Measurements from ENCODE around the gene HOXD10. TPM values are rescaled to one million over a fixed set of nuclear protein-coding genes. Genes with fewer than 3 reads are reported as not detected.
A peak's percentile ranks its signal among the peaks of the same experiment; 100 is the strongest.

Gene HOXD10
- total RNA-seq, 1 experiment from 2014 or later, result 2.2 TPM

- Histone ChIP-seq H3K4me1 (no peaks in the 10 kb centered on the region), H3K9me3 (replicated peaks) (no peaks in the 10 kb centered on the region), H3K27me3 (no peaks in the 10 kb centered on the region), H3K27ac (no peak overlapping the region), H3K36me3 (no peaks in the 10 kb centered on the region), H3K4me3 (no peak overlapping the region)
- no peak for DNase-seq
Observed at GRCh38 chr2:176157499-176158185, 41.1 kb downstream of the HOXD10 start.

- no peak overlapping the region for H3K27ac ChIP-seq
- H3K27me3 ChIP-seq, result no peaks in the 10 kb centered on the region
- no peak for DNase-seq
- H3K4me3 ChIP-seq, result no peak overlapping the region
- H3K4me1 ChIP-seq, result no peaks in the 10 kb centered on the region
- no peaks in the 10 kb centered on the region for H3K36me3 ChIP-seq
- H3K9me3 ChIP-seq (replicated peaks), result no peaks in the 10 kb centered on the region
Observed at GRCh38 chr2:176158186-176158591, 41.6 kb downstream of the HOXD10 start.

GRCh38 chr2:176158855-176159662 lies 42.5 kb downstream of the HOXD10 start:
- H3K27ac ChIP-seq, result no peak overlapping the region
- no peaks in the 10 kb centered on the region for H3K27me3 ChIP-seq

GRCh38 chr2:176159663-176160250 lies 43.2 kb downstream of the HOXD10 start:
- no peak overlapping the region for H3K4me3 ChIP-seq
- no peak for DNase-seq
- no peaks in the 10 kb centered on the region for H3K27me3 ChIP-seq
- H3K4me1 ChIP-seq, result no peaks in the 10 kb centered on the region
- H3K27ac ChIP-seq, result no peak overlapping the region
- H3K9me3 ChIP-seq (replicated peaks), result no peaks in the 10 kb centered on the region
- no peaks in the 10 kb centered on the region for H3K36me3 ChIP-seq

More at GRCh38 chr2:176158855-176159662, 42.5 kb downstream of the HOXD10 start:
- Histone ChIP-seq H3K4me3 (no peak overlapping the region), H3K36me3 (no peaks in the 10 kb centered on the region), H3K9me3 (replicated peaks) (no peaks in the 10 kb centered on the region), H3K4me1 (no peaks in the 10 kb centered on the region)
- no peak for DNase-seq

- no peak overlapping the region for H3K27ac ChIP-seq
- no peaks in the 10 kb centered on the region for H3K9me3 ChIP-seq (replicated peaks)
- no peaks in the 10 kb centered on the region for H3K4me1 ChIP-seq
- H3K4me3 ChIP-seq, result no peak overlapping the region
- no peaks in the 10 kb centered on the region for H3K36me3 ChIP-seq
- H3K27me3 ChIP-seq, result no peaks in the 10 kb centered on the region
- no peak for DNase-seq
Observed at GRCh38 chr2:176160251-176160985, 43.8 kb downstream of the HOXD10 start.

DNA sequence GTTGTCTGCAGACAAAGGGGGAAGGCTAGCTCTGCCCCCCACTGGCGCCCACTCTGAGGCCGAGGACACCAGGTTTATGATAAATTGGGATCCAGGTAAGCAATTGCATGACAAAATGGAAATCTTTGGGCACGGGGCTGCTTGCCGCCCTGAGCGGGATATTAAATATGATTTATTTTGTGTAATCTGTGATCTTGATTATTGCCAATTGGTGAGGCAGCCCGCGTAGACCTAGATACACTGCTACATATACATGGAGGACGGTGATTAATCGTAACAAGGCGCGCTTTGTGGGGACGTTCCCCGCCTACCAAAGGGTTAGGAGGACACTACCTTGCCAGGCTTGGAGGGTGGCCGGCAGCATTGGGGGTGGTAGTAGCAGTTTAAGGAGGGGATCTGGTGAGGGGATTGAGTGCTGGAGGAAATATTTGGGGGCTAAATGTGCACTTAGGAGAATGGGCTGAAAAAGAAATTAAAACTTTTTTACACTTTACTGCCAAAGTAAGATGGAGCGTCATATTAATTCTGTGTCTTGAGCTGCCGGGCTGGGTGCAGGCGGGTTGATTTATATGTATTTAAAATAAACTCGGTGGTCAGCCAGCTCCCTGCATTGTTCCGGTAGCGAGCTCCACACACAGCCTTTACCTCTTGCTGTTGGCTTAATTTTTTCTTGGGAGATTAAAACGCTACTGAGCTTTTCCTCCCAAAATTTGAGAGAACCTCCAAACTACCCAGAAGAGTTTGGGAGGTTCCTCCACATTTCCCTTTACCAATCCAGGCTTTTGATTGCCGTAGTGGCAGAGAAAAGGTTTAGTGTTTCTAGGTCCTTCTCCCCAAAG lies 44.6 kb downstream of the HOXD10 start:
- Histone ChIP-seq H3K4me1 (no peaks in the 10 kb centered on the region), H3K36me3 (no peaks in the 10 kb centered on the region), H3K4me3 (no peak overlapping the region), H3K27ac (no peak overlapping the region), H3K27me3 (0 out of 2 replicates have a peak, but pooled peaks cover 7% of the 10 kb centered on the region), H3K9me3 (replicated peaks) (no peaks in the 10 kb centered on the region)
- DNase-seq, result no peak

- DNase-seq, result no peak
- Histone ChIP-seq H3K27me3 (0 out of 2 replicates have a peak, but pooled peaks cover 7% of the 10 kb centered on the region), H3K4me1 (no peaks in the 10 kb centered on the region), H3K27ac (no peak overlapping the region), H3K9me3 (replicated peaks) (no peaks in the 10 kb centered on the region), H3K4me3 (no peak overlapping the region), H3K36me3 (no peaks in the 10 kb centered on the region)
Observed at GRCh38 chr2:176161825-176162626, 45.4 kb downstream of the HOXD10 start.

DNA sequence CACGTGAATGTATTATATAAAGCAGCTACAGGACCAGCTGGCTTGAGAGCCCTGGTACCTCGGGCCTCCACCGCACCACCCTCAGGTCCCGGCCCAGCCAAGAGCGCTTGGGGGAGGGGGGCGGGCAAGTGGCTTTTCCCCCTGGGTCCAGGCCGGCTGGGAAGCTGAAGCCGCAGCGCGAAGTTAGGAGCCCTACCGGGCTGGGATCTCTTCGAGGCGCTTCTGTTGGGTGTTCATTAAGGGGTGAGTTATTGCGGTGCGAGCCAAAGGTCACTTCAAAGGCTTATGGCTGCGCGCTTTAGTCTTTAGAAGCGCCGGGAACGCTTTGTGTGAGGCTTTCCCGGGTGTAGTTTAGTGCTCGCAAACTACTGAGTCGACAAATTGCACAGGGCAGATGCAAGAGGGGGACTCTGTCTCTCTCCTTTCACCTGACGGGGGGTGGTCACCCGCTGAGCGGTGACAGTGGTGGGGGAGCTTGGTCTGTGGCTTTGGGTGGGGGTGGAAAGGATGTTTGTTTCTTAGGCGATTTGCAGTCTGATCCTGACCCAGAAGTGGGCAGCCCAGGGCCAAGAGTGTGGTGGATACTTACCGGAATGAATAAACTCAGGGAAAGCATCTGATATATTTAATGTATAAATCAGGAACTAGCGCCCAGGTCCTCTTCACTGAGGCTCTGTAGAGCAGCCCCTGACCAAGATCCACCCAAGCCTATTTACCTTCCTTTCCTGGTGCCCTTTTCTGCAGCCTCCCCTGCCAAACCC lies 46.5 kb downstream of the HOXD10 start:
- DNase-seq, result no peak
- Histone ChIP-seq H3K9me3 (replicated peaks) (no peaks in the 10 kb centered on the region), H3K27me3 (0 out of 2 replicates have a peak, but pooled peaks cover 7% of the 10 kb centered on the region), H3K4me3 (no peak overlapping the region), H3K27ac (no peak overlapping the region), H3K4me1 (no peaks in the 10 kb centered on the region), H3K36me3 (no peaks in the 10 kb centered on the region)

DNA sequence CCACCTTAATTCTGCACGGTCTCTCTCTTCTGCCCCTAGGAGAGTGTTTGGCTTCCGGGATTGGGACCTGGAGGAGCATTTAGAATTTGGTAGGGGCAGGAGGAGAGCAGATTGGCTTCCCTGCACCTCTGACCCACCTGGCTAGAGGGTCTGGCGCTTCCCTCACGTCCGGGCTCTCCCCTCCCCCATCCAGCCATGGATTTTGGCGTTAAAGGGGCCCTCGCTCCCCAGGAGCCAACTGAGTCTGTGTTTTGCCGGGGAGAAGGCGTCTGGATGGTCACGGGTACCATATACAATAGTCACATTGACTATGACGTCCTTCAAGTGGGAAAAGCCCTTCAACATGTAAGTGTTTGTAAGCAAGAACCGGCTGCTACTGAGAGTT lies 47.1 kb downstream of the HOXD10 start:
- Histone ChIP-seq H3K27ac (no peak overlapping the region), H3K4me1 (no peaks in the 10 kb centered on the region), H3K36me3 (no peaks in the 10 kb centered on the region), H3K9me3 (replicated peaks) (no peaks in the 10 kb centered on the region), H3K27me3 (0 out of 2 replicates have a peak, but pooled peaks cover 7% of the 10 kb centered on the region), H3K4me3 (no peak overlapping the region)
- DNase-seq, result no peak

GRCh38 chr2:176164201-176164600 lies 47.6 kb downstream of the HOXD10 start:
- no peak for DNase-seq
- no peak overlapping the region for H3K4me3 ChIP-seq
- no peaks in the 10 kb centered on the region for H3K4me1 ChIP-seq
- no peak overlapping the region for H3K27ac ChIP-seq
- 0 out of 2 replicates have a peak, but pooled peaks cover 7% of the 10 kb centered on the region for H3K27me3 ChIP-seq
- H3K9me3 ChIP-seq (replicated peaks), result no peaks in the 10 kb centered on the region
- no peaks in the 10 kb centered on the region for H3K36me3 ChIP-seq

DNA sequence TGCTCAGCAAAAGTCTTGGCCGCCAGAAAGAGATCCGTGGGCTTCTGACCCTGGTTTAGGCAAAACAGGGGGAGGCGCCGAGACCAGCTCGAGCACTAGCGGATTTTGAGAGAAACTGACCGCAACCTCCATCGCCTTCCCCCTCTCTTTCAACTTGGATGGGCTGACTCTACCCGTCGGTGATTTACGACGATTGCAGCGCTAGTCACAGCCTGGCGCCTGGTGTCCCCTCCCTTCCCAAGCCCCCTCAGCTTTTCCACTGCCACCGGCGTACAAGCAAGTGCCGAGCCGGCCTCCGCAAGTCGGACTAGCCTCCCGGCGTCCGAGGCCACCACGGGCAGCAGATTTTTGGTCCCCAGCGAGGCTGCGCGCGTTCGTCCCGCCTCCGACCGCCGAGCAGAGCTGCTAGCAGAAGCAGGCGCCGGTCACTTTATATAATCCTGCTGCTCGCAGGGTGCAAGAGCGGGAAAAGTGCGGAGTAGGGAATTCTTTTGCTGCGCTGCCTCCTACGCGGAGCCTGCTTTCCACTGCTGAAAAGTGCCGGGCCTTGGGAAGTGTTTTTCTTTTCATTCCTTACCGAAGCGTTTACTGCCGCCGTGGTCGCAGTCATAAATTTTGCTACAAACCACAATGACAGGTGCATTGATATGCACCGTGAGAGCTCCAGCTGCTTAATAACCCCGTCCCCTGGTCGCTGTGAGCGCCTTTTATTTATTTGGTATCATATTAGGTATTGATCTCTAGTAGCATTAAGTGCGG lies 48.2 kb downstream of the HOXD10 start:
- no peaks in the 10 kb centered on the region for H3K9me3 ChIP-seq (replicated peaks)
- H3K27me3 ChIP-seq, result 0 out of 2 replicates have a peak, but pooled peaks cover 7% of the 10 kb centered on the region
- no peak overlapping the region for H3K27ac ChIP-seq
- H3K4me1 ChIP-seq, result no peaks in the 10 kb centered on the region
- peak in 1 of 2 experiments; percentile 27 for DNase-seq
- no peaks in the 10 kb centered on the region for H3K36me3 ChIP-seq
- H3K4me3 ChIP-seq, result peak overlapping the region; percentile 26

GRCh38 chr2:176165370-176166050 lies 48.9 kb downstream of the HOXD10 start:
- DNase-seq, result no peak
- Histone ChIP-seq H3K27me3 (0 out of 2 replicates have a peak, but pooled peaks cover 7% of the 10 kb centered on the region), H3K36me3 (no peaks in the 10 kb centered on the region), H3K27ac (no peak overlapping the region), H3K4me1 (no peaks in the 10 kb centered on the region), H3K9me3 (replicated peaks) (no peaks in the 10 kb centered on the region), H3K4me3 (peak overlapping the region; percentile 26)

Data from SJCRH30 (cell line).